ENCODE results near the gene BICD1.
"Not testable (repeated sequence)": the region's sequence is repeated elsewhere in the genome, so short reads cannot be mapped to it uniquely, and the experiment has no call there.

The BICD1 gene

DNA sequence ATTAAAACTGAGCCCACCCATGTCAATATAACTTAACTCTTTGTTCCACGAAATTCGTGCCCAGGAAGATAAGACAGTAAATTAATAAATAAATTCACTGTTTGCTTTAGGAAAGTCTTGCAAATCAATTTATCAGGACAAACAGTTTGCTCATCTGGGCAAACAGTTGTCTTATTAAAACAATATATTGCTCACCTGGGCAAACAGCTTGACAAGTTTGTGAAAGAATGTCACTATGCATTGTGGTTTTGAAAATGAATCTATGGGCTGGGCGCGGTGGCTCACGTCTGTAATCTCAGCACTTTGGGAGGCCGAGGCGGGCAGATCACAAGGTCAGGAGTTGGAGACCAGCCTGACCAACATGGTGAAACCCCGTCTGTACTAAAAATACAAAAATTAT, 80.5 kb downstream of the BICD1 start:
- WGBS, result 91% methylated on average over 8 of the region's 8 CpGs
- not testable (repeated sequence) for H3K9ac ChIP-seq (ENCODE audit: low read depth, low read length); H3K4me3 ChIP-seq (ENCODE audit: low read length)

DNA sequence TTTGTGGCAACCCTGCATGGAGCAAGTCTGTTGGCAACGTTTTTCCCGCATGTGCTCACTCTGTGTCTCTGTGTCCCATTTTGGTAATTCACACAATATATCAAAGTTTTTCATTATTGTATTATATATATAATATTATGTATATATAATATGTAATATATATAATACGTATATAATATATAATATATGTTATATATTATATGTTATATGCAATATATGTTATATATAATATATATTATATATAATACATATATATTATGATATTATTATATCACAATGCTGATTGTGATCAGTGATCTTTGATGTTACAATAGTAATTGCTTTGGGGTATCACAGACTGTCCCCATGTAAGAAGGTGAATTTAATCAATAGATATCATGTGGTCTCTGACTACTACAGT, 84.8 kb downstream of the BICD1 start:
- H3K27me3 ChIP-seq (ENCODE audit: insufficient read depth, low read length), result no peaks in the 10 kb centered on the region
- H3K27ac ChIP-seq (ENCODE audit: low read depth, low read length), result no peak overlapping the region
- H3K4me1 ChIP-seq (ENCODE audit: insufficient read depth, low read length), result no peaks in the 10 kb centered on the region
- H3K9ac ChIP-seq (ENCODE audit: low read depth, low read length), result no peak overlapping the region
- H3K9me3 ChIP-seq (ENCODE audit: insufficient read depth, low read depth, low read length), result peaks cover 29% of the 10 kb centered on the region
- peaks cover 26% of the 10 kb centered on the region for H3K36me3 ChIP-seq (ENCODE audit: insufficient read depth, low read length)
- WGBS, result 88% methylated on average over 2 of the region's 3 CpGs
- no peak overlapping the region for H3K4me3 ChIP-seq (ENCODE audit: low read length)

More for the DNA sequence above, 80.5 kb downstream of the BICD1 start:
- not testable (repeated sequence) for H3K27ac ChIP-seq (ENCODE audit: low read depth, low read length); H3K9me3 ChIP-seq (ENCODE audit: insufficient read depth, low read depth, low read length); H3K27me3 ChIP-seq (ENCODE audit: insufficient read depth, low read length); H3K4me1 ChIP-seq (ENCODE audit: insufficient read depth, low read length)
- H3K36me3 ChIP-seq (ENCODE audit: insufficient read depth, low read length), result peaks cover 24% of the 10 kb centered on the region

DNA sequence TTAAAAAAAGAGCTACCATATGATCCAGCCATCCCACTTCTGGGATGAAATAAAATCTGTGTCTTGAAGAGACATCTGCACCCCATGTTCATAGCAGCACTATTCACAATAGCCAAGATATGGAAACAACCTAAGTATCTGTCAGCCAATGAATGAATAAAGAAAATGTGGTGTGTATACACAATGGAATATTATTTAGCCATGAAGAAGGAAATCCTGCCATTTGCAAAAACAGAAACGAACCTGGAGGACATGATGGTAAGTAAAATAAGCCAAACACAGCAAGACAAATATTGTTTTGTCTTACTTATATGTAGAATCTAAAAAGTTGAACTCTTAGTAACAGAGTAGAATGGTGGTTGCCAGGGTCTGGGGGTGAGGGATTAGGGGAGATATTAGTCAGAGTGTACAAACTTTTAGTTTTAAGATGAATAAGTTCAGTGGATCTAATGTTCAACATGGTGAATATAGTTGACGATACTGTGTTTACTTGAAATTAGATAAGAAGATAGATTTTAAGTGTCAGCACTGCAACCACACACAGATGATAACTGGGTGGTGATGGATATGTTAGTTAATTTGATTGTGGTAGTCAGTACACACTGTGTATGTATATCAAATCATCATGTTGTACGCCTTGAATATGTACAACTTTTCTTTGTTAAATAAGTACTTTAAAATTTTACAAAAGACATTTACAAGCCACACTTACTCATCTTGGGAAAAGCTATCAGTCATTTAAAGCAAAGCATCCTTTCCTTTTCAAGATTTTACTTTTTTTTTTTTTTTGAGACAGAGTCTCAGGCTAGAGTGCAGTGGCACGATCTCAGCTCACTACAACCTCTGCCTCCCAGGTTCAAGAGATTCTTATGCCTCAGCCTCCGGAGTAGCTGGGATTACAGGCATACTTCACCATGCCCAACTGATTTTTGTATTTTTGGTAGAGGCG, 89.9 kb downstream of the BICD1 start:
- no peak overlapping the region for H3K9ac ChIP-seq (ENCODE audit: low read depth, low read length)
- H3K4me3 ChIP-seq (ENCODE audit: low read length), result no peak overlapping the region
- no peaks in the 10 kb centered on the region for H3K4me1 ChIP-seq (ENCODE audit: insufficient read depth, low read length)
- 95% methylated on average over 6 of the region's 6 CpGs for WGBS
- H3K36me3 ChIP-seq (ENCODE audit: insufficient read depth, low read length), result peaks cover 31% of the 10 kb centered on the region
- H3K9me3 ChIP-seq (ENCODE audit: insufficient read depth, low read depth, low read length), result peaks cover 49% of the 10 kb centered on the region
- no peaks in the 10 kb centered on the region for H3K27me3 ChIP-seq (ENCODE audit: insufficient read depth, low read length)
- H3K27ac ChIP-seq (ENCODE audit: low read depth, low read length), result no peak overlapping the region

DNA sequence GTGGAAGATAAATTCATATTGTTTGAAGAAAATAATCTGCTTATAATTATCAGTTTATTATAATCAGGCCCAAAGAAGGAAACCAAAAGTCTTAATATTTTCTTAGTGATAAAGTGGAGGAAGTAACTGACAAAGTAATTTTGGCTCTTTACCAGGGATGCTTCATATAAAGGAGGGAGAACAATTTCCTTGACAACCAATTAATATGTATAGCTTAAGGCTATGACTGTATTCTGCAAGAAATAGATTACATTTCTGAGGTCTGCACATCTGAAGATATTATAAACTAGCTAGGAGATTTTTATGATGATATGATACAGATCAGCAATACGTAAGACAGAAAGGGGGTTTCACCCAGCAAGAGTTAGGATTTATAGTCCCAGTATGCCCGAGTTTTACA, 90.8 kb downstream of the BICD1 start:
- no peak overlapping the region for H3K27ac ChIP-seq (ENCODE audit: low read depth, low read length)
- H3K4me1 ChIP-seq (ENCODE audit: insufficient read depth, low read length), result no peaks in the 10 kb centered on the region
- 100% methylated on average over 2 of the region's 2 CpGs for whole genome bisulfite sequencing
- peaks cover 49% of the 10 kb centered on the region for H3K9me3 ChIP-seq (ENCODE audit: insufficient read depth, low read depth, low read length)
- no peak overlapping the region for H3K9ac ChIP-seq (ENCODE audit: low read depth, low read length)
- no peak overlapping the region for H3K4me3 ChIP-seq (ENCODE audit: low read length)
- H3K27me3 ChIP-seq (ENCODE audit: insufficient read depth, low read length), result no peaks in the 10 kb centered on the region
- peaks cover 27% of the 10 kb centered on the region for H3K36me3 ChIP-seq (ENCODE audit: insufficient read depth, low read length)

DNA sequence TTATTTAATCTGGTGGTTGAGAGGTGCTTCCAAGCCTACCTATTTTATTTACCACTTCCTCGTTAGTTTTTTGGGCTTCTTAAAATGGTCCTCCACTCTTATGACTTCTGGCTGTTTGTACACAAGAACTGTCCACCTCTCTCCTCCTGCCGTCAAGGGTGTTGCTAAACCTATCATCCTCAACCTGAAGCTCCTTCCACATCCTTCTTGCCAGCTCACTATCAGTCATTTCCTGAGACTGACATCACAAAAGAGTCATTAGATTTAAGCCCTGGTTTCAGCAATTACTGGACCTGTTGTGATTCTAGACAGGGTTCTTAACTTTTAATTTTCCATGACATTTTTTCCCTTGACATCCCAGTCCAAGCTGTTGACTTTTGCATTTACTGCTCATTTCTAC, 91.9 kb downstream of the BICD1 start:
- Histone ChIP-seq H3K27me3 (ENCODE audit: insufficient read depth, low read length) (no peaks in the 10 kb centered on the region), H3K36me3 (ENCODE audit: insufficient read depth, low read length) (peaks cover 19% of the 10 kb centered on the region), H3K9ac (ENCODE audit: low read depth, low read length) (no peak overlapping the region), H3K9me3 (ENCODE audit: insufficient read depth, low read depth, low read length) (peaks cover 42% of the 10 kb centered on the region), H3K4me1 (ENCODE audit: insufficient read depth, low read length) (no peaks in the 10 kb centered on the region), H3K27ac (ENCODE audit: low read depth, low read length) (no peak overlapping the region), H3K4me3 (ENCODE audit: low read length) (no peak overlapping the region)
- WGBS, result 94% methylated on average over 2 of the region's 2 CpGs

DNA sequence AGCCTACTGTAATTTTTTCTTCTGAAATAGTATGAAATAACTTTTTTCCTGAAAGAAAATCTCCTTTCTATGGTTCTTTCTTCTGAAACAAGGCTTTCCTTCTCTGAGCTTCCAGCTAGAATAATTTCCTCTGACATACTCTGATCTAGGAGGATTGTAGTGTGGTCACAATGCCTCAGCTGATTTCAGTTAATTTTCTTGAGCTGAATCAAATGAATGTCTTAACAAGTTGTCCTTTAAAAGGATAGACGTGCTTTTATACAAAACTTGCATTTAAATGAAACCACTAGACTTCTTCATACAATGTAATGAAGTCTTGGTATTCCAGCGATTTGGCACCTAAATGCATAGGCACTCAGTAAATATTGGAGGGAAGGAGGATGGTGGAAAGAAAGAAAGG, 94.4 kb downstream of the BICD1 start:
- no peaks in the 10 kb centered on the region for H3K27me3 ChIP-seq (ENCODE audit: insufficient read depth, low read length)
- no peaks in the 10 kb centered on the region for H3K4me1 ChIP-seq (ENCODE audit: insufficient read depth, low read length)
- WGBS, result 100% methylated on average over 2 of the region's 2 CpGs
- H3K9ac ChIP-seq (ENCODE audit: low read depth, low read length), result no peak overlapping the region
- no peak overlapping the region for H3K27ac ChIP-seq (ENCODE audit: low read depth, low read length)
- peaks cover 28% of the 10 kb centered on the region for H3K9me3 ChIP-seq (ENCODE audit: insufficient read depth, low read depth, low read length)
- H3K36me3 ChIP-seq (ENCODE audit: insufficient read depth, low read length), result peaks cover 14% of the 10 kb centered on the region
- no peak overlapping the region for H3K4me3 ChIP-seq (ENCODE audit: low read length)

DNA sequence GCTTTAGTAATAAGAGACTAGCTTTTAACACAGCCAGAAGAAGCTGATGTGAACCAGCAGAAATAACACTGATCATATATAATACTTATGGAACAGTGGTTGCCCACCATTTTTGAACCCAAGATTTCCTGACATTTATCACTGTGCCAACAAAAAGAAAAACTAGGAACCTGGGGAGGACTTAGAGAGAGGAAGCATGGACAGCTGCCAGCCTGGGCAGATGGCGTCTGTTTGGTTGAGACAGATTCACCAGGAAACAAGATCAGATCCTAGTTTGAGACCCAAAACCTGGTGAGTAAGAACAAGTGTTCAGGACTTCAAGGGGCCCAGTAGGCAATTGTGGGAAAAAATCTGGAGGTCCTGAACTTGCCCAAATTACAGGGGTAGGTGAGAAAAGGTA, 95.3 kb downstream of the BICD1 start:
- WGBS, result 96% methylated on average over 1 of the region's 1 CpG
- Histone ChIP-seq H3K4me1 (ENCODE audit: insufficient read depth, low read length) (peaks cover 2% of the 10 kb centered on the region), H3K36me3 (ENCODE audit: insufficient read depth, low read length) (peaks cover 14% of the 10 kb centered on the region), H3K4me3 (ENCODE audit: low read length) (no peak overlapping the region), H3K27ac (ENCODE audit: low read depth, low read length) (no peak overlapping the region), H3K9me3 (ENCODE audit: insufficient read depth, low read depth, low read length) (peaks cover 23% of the 10 kb centered on the region), H3K27me3 (ENCODE audit: insufficient read depth, low read length) (no peaks in the 10 kb centered on the region), H3K9ac (ENCODE audit: low read depth, low read length) (no peak overlapping the region)

DNA sequence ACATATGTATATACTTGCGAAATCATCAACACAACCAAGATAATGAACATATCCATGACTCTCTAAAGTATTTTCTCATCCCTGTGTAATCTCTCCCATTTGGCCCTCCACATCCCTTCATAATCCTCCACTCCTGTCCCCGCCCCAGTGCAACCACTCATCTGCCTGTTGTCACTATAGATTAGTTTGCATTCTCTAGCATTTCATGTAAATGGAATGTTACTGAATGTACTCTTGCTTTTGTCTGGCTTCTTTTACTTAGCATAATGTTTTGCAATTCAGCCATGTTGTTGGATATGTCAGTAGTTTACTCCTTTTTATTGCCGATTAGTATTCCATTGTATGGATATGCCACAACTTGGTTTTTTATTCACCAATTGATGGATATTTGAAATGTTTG, 99.1 kb downstream of the BICD1 start:
- Histone ChIP-seq H3K9me3 (ENCODE audit: insufficient read depth, low read depth, low read length) (0 out of 2 replicates have a peak, but pooled peaks cover 4% of the 10 kb centered on the region), H3K4me3 (ENCODE audit: low read length) (no peak overlapping the region), H3K27me3 (ENCODE audit: insufficient read depth, low read length) (no peaks in the 10 kb centered on the region), H3K9ac (ENCODE audit: low read depth, low read length) (no peak overlapping the region), H3K4me1 (ENCODE audit: insufficient read depth, low read length) (peaks cover 22% of the 10 kb centered on the region), H3K36me3 (ENCODE audit: insufficient read depth, low read length) (0 out of 2 replicates have a peak, but pooled peaks cover 4% of the 10 kb centered on the region), H3K27ac (ENCODE audit: low read depth, low read length) (no peak overlapping the region)
- 91% methylated on average over 3 of the region's 3 CpGs for WGBS

DNA sequence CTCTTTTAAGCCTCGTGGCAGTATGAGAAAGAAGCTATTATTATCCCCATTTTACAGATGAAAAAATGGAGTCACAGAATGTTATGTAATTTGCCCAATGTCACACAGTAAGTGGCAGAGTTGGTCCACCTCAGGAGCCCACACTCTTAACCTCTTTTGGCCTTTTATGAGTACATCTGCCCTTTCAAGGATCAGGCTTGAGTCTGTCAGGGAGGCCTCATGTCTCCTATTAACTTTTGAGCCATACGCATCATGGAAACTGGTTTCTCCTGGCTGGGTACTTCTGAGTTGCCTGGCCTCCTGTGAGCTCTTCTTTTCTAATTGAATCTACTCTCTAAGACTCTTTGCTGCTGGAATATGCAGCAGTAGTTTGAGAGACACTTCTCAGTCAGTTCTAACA, 101.7 kb downstream of the BICD1 start:
- Histone ChIP-seq H3K36me3 (ENCODE audit: insufficient read depth, low read length) (peaks cover 4% of the 10 kb centered on the region; the same call in 1 of the 2 replicates), H3K9ac (ENCODE audit: low read depth, low read length) (no peak overlapping the region), H3K9me3 (ENCODE audit: insufficient read depth, low read depth, low read length) (0 out of 2 replicates have a peak, but pooled peaks cover 4% of the 10 kb centered on the region), H3K27ac (ENCODE audit: low read depth, low read length) (no peak overlapping the region; the same call in 1 of the 2 replicates), H3K4me1 (ENCODE audit: insufficient read depth, low read length) (peaks cover 29% of the 10 kb centered on the region), H3K4me3 (ENCODE audit: low read length) (no peak overlapping the region), H3K27me3 (ENCODE audit: insufficient read depth, low read length) (no peaks in the 10 kb centered on the region)
- WGBS, result 96% methylated on average over 1 of the region's 2 CpGs

DNA sequence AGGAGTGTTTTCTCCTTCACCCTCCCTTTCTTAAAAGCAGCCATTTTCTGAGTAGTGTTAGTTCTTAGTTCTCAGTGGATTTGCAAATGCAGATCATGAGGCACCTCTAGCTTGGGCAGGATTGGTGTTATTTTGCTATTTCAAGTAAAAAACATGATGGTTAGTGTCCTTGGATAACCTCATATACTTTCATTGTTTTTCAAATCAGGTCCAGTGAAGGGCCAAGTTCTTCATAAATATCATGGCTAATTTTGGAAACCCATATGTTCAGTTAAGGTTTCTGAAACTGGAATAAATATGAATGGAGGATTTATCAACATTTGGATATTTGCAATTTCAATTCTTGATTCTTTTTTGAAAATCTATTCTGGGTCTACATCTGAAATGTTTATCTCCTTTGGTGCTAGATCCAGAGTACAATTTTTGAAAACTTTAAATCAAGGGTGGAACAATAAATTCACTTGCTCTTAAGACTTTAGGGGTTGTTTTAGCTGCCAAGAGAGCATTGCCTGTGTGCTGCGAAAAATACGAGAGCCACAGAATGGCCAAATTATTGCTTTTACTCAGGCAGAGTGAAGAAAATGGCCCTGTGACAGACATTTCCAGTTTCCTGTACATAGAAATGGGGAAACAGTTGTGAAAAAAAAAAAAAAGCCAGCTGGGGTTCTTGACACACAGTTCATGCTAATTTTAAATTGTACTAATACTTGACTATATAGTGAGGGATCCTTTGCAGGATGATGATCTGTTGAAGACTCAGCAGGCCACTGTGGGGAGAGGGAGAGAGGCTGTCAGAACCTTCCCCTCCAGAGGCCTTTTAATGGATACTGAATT, 104.6 kb downstream of the BICD1 start:
- WGBS, result 95% methylated on average over 2 of the region's 2 CpGs
- no peak overlapping the region for H3K9ac ChIP-seq (ENCODE audit: low read depth, low read length)
- no peaks in the 10 kb centered on the region for H3K9me3 ChIP-seq (ENCODE audit: insufficient read depth, low read depth, low read length)
- peaks cover 5% of the 10 kb centered on the region for H3K36me3 ChIP-seq (ENCODE audit: insufficient read depth, low read length)
- peaks cover 29% of the 10 kb centered on the region for H3K4me1 ChIP-seq (ENCODE audit: insufficient read depth, low read length)
- no peak overlapping the region; the same call in 1 of the 2 replicates for H3K27ac ChIP-seq (ENCODE audit: low read depth, low read length)
- no peaks in the 10 kb centered on the region for H3K27me3 ChIP-seq (ENCODE audit: insufficient read depth, low read length)
- H3K4me3 ChIP-seq (ENCODE audit: low read length), result no peak overlapping the region

DNA sequence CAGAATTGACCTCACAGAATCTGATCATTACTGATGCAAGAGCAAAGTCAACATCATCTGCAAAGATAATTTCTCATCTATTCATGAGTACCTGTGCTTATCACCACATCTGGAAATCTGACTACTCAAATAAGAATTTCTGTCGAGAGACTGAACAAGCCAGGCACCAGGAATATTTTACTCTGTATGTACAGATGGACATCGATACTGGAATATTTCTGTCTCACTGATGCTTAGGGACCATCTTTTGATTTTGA, 105.2 kb downstream of the BICD1 start:
- H3K4me3 ChIP-seq (ENCODE audit: low read length), result no peak overlapping the region
- no peak overlapping the region for H3K27ac ChIP-seq (ENCODE audit: low read depth, low read length)
- WGBS, result 98% methylated on average over 2 of the region's 2 CpGs
- H3K9ac ChIP-seq (ENCODE audit: low read depth, low read length), result no peak overlapping the region
- H3K36me3 ChIP-seq (ENCODE audit: insufficient read depth, low read length), result peaks cover 10% of the 10 kb centered on the region
- peaks cover 28% of the 10 kb centered on the region for H3K4me1 ChIP-seq (ENCODE audit: insufficient read depth, low read length)
- H3K27me3 ChIP-seq (ENCODE audit: insufficient read depth, low read length), result no peaks in the 10 kb centered on the region
- no peaks in the 10 kb centered on the region for H3K9me3 ChIP-seq (ENCODE audit: insufficient read depth, low read depth, low read length)
